HepG2 (cell line): ENCODE data around the gene WDR82. TPM values are rescaled to one million over a fixed set of nuclear protein-coding genes. Genes with fewer than 3 reads are reported as not detected.

ENCODE experiments used
- CREM ChIP-seq, 2 experiments: sonication (generic) in 1 of 2; formaldehyde crosslinking in 1 of 2; IDR thresholded peaks; 2 replicates each; pipeline versions ENCODE4 v1.4.0 to v1.6.1; 2016 to 2020; ENCODE audit warnings: antibody characterized with exemption in 1 of 2, mild to moderate bottlenecking in 1 of 2, missing genetic modification reagents in 1 of 2
- ERF ChIP-seq: IDR thresholded peaks from 2 replicates; pipeline ENCODE4 v1.6.1; 2018; ENCODE audit warnings: missing biosample characterization, missing genetic modification reagents
- HOXA9 ChIP-seq: sonication (generic); formaldehyde crosslinking; IDR thresholded peaks from 2 replicates; pipeline ENCODE4 v1.8.1; 2022; ENCODE audit warnings: missing genetic modification reagents, mild to moderate bottlenecking, moderate library complexity, borderline replicate concordance
- KMT2A ChIP-seq: sonication (generic); formaldehyde crosslinking; IDR thresholded peaks from 2 replicates; pipeline ENCODE4 v1.4.0; 2020; ENCODE audit warnings: missing genetic modification reagents
- MAZ ChIP-seq, 2 experiments: sonication (generic) in 1 of 2; formaldehyde crosslinking in 1 of 2; IDR thresholded peaks; 2 replicates each; pipeline versions ENCODE4 v1.5.0 to v1.6.1; 2012 to 2020; ENCODE audit warnings: low read depth in 2 of 2, mild to moderate bottlenecking in 2 of 2, borderline replicate concordance in 1 of 2, improper control_type of control experiment in 1 of 2, low read length in 1 of 2, missing genetic modification reagents in 1 of 2, moderate library complexity in 1 of 2
- NFE2L1 ChIP-seq: sonication (generic); formaldehyde crosslinking; IDR thresholded peaks from 2 replicates; pipeline ENCODE4 v1.4.0; 2020; ENCODE audit warnings: missing genetic modification reagents, mild to moderate bottlenecking, borderline replicate concordance
- NONO ChIP-seq, 2 experiments: fragments of 450-650 bp in 1 of 2; sonication (generic) in 1 of 2; formaldehyde crosslinking in 1 of 2; IDR thresholded peaks in 1 of 2; conservative IDR thresholded peaks in 1 of 2; 2 replicates each; pipeline versions ENCODE4 v1.6.1 to v1.8.0; 2017 to 2022; ENCODE audit warnings: mild to moderate bottlenecking in 1 of 2, missing genetic modification reagents in 1 of 2, moderate library complexity in 1 of 2
- PRMT3 ChIP-seq: sonication (generic); formaldehyde crosslinking; IDR thresholded peaks from 2 replicates; pipeline ENCODE4 v1.8.1; 2022; ENCODE audit warnings: low read depth, mild to moderate bottlenecking, moderate library complexity, missing genetic modification reagents, borderline replicate concordance
- ZBTB3 ChIP-seq: sonication (generic); formaldehyde crosslinking; IDR thresholded peaks from 2 replicates; pipeline ENCODE4 v1.4.0; 2020; ENCODE audit warnings: low read depth, mild to moderate bottlenecking, moderate library complexity, missing genetic modification reagents, borderline replicate concordance
- ZFP41 ChIP-seq: sonication (generic); formaldehyde crosslinking; IDR thresholded peaks from 2 replicates; pipeline ENCODE4 v1.4.0; 2020; ENCODE audit warnings: mild to moderate bottlenecking, missing genetic modification reagents, borderline replicate concordance
- ZNF224 ChIP-seq: sonication (generic); formaldehyde crosslinking; IDR thresholded peaks from 2 replicates; pipeline ENCODE4 v1.5.0; 2020; ENCODE audit warnings: mild to moderate bottlenecking, missing genetic modification reagents
- ZNF292 ChIP-seq: sonication (generic); formaldehyde crosslinking; IDR thresholded peaks from 2 replicates; pipeline ENCODE4 v1.8.1; 2022; ENCODE audit warnings: mild to moderate bottlenecking, low read depth, missing genetic modification reagents, borderline replicate concordance
- ZNF34 ChIP-seq: sonication (generic); formaldehyde crosslinking; IDR thresholded peaks from 2 replicates; pipeline ENCODE4 v1.4.0; 2020; ENCODE audit warnings: mild to moderate bottlenecking, missing genetic modification reagents, borderline replicate concordance
- ZNF672 ChIP-seq: sonication (generic); formaldehyde crosslinking; IDR thresholded peaks from 2 replicates; pipeline ENCODE4 v1.8.1; 2022; ENCODE audit warnings: missing genetic modification reagents
- ZNF749 ChIP-seq: sonication (generic); formaldehyde crosslinking; IDR thresholded peaks from 2 replicates; pipeline ENCODE4 v1.8.0; 2022; ENCODE audit warnings: mild to moderate bottlenecking, missing genetic modification reagents, moderate library complexity, borderline replicate concordance
- ZNF776 ChIP-seq: sonication (generic); formaldehyde crosslinking; IDR thresholded peaks from 2 replicates; pipeline ENCODE4 v1.4.0; 2020; ENCODE audit warnings: mild to moderate bottlenecking, missing genetic modification reagents
- ZSCAN22 ChIP-seq: sonication (generic); formaldehyde crosslinking; IDR thresholded peaks from 2 replicates; pipeline ENCODE4 v1.4.0; 2020; ENCODE audit warnings: mild to moderate bottlenecking, missing genetic modification reagents
- ZSCAN25 ChIP-seq: sonication (generic); formaldehyde crosslinking; IDR thresholded peaks from 2 replicates; pipeline ENCODE4 v1.8.0; 2022; ENCODE audit warnings: mild to moderate bottlenecking, missing genetic modification reagents
- polyA plus RNA-seq, 8 experiments: library from polyadenylated mRNA; depleted of rRNA in 3 of 8; stranded (reverse) in 7 of 8; unstranded in 1 of 8; fragments of >200 nt; fragmentation: Illumina TruSeq in 4 of 8; extraction: Trizol in 4 of 8; gene quantifications; 2 replicates each; pipeline versions ENCODE4 v1.2.1 to v1.2.3, GENCODE V29; 2011 to 2016; ENCODE audit warnings: low read depth in 4 of 8, missing spikeins in 1 of 8, mixed read lengths in 1 of 8; ENCODE audit not compliant: insufficient read depth in 1 of 8
- total RNA-seq, 5 experiments: library from RNA; depleted of rRNA; stranded (reverse); fragments of >200 nt; fragmentation: Illumina TruSeq; extraction: Trizol; gene quantifications; 2 replicates each; pipeline ENCODE4 v1.2.3, GENCODE V29; 2016; ENCODE audit warnings: low read depth in 1 of 5
- TF ChIP-seq, protein P1 (sequence below): sonication (generic); formaldehyde crosslinking; IDR thresholded peaks from 2 replicates; pipeline ENCODE4 v1.5.0; 2020; ENCODE audit warnings: missing genetic modification reagents
- TF ChIP-seq, protein P2 (sequence below), 2 experiments: sonication (generic) in 1 of 2; formaldehyde crosslinking in 1 of 2; IDR thresholded peaks; 2 replicates each; pipeline versions ENCODE4 v1.5.1 to v1.6.1; 2011 to 2020; ENCODE audit warnings: borderline replicate concordance in 1 of 2, low read depth in 1 of 2, low read length in 1 of 2, mild to moderate bottlenecking in 1 of 2, missing genetic modification reagents in 1 of 2, moderate library complexity in 1 of 2

The WDR82 gene
- total and polyA plus RNA-seq, 2 of the 13 experiments (the other 11 are each of a cell fraction or from before 2014, with no cell fraction given) = 39.1 to 59.5 TPM

DNA sequence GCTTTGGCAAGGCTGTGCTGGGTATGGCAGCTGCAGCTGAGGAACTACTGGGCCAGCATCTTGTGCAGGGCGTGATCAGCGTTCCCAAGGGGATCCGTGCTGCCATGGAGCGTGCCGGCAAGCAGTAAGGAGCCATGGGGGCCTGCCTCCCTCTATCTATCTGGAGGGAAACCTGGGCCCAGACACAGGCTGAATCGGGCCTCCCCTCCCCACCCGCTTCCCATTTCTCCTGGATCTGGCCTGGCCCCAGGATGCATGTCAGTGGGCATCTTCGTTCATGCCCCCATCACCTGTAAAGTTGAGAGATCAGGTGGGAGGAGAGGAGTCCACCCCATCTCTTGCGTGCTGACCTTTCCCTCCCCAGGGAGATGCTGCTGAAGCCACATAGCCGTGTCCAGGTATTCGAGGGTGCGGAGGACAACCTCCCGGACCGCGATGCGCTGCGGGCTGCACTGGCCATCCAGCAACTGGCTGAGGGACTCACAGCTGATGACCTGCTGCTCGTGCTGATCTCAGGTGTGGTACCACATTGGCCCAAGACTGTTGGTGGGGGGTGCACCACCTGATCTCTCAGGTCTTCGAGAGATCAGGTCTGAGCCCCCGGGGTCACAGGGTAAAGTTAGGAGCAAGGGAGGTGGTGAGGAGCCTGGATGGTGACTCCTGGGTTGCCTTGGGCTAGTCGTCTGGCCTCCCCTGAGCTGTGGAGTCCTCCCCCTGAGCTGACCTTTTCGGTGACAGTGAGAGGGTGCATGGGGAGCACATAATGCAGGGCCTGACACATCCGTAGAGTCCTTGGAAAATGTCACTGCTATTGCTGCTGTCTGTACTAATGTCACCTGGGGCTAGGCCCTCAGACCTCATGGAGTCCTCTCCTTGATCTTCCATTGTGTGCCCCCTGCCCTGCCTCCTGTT is 12.4 kb upstream of the WDR82 start (continued):
- TF ChIP-seq ZSCAN25 (CRISPR knock-in tag) (no peak), MAZ (IDR thresholded peaks at IDR 0.05; ENCODE audit: borderline replicate concordance, low read depth, low read length) (no peak), MAZ (CRISPR knock-in tag; IDR thresholded peaks at IDR 0.05; ENCODE audit: low read depth) (peak; percentile 42; the same call in 1 of the 2 replicates), ZNF672 (CRISPR knock-in tag) (0 out of 2 replicates have a peak, but pooled peaks have one; percentile 38), ZNF749 (CRISPR knock-in tag) (0 out of 2 replicates have a peak, but pooled peaks have one; percentile 4), ZNF34 (CRISPR knock-in tag) (no peak), ERF (CRISPR knock-in tag) (no peak), CREM (IDR thresholded peaks at IDR 0.05) (no peak), CREM (CRISPR knock-in tag; IDR thresholded peaks at IDR 0.05) (no peak), ZSCAN22 (no peak), ZNF292 (CRISPR knock-in tag) (0 out of 2 replicates have a peak, but pooled peaks have one; percentile 26), KMT2A (CRISPR knock-in tag) (0 out of 2 replicates have a peak, but pooled peaks have one; percentile 20), ZNF224 (CRISPR knock-in tag) (no peak), ZNF776 (peak; percentile 14; the same call in 1 of the 2 replicates), NFE2L1 (CRISPR knock-in tag) (0 out of 2 replicates have a peak, but pooled peaks have one; percentile 8), ZFP41 (CRISPR knock-in tag) (0 out of 2 replicates have a peak, but pooled peaks have one; percentile 4), PRMT3 (CRISPR knock-in tag) (no peak), NONO (IDR thresholded peaks at IDR 0.05) (no peak), NONO (CRISPR knock-in tag; conservative IDR thresholded peaks at IDR 0.05) (peak; percentile 18; the same call in 1 of the 2 replicates), ZBTB3 (0 out of 2 replicates have a peak, but pooled peaks have one; percentile 5), HOXA9 (CRISPR knock-in tag) (0 out of 2 replicates have a peak, but pooled peaks have one; percentile 31)
- TF ChIP-seq, protein P1, sequence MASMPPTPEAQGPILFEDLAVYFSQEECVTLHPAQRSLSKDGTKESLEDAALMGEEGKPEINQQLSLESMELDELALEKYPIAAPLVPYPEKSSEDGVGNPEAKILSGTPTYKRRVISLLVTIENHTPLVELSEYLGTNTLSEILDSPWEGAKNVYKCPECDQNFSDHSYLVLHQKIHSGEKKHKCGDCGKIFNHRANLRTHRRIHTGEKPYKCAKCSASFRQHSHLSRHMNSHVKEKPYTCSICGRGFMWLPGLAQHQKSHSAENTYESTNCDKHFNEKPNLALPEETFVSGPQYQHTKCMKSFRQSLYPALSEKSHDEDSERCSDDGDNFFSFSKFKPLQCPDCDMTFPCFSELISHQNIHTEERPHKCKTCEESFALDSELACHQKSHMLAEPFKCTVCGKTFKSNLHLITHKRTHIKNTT (CRISPR knock-in tag) = no peak
- TF ChIP-seq, protein P2, sequence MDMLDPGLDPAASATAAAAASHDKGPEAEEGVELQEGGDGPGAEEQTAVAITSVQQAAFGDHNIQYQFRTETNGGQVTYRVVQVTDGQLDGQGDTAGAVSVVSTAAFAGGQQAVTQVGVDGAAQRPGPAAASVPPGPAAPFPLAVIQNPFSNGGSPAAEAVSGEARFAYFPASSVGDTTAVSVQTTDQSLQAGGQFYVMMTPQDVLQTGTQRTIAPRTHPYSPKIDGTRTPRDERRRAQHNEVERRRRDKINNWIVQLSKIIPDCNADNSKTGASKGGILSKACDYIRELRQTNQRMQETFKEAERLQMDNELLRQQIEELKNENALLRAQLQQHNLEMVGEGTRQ (IDR thresholded peaks at IDR 0.05; ENCODE audit: low read depth, low read length) = no peak
- TF ChIP-seq, protein P2 (CRISPR knock-in tag; IDR thresholded peaks at IDR 0.05; ENCODE audit: borderline replicate concordance) = no peak
